Progenitor cell of endocrine pancreas (in vitro differentiated cells): ENCODE results near the gene DISP2. TPM values are rescaled to one million over a fixed set of nuclear protein-coding genes. Genes with fewer than 3 reads are reported as not detected.

Experiments used
- DNase-seq: peaks from one replicate; pipeline ENCODE4 v3.0.0; 2021; ENCODE audit warnings: low spot score; ENCODE audit not compliant: unreplicated experiment
- H3K27ac Mint-ChIP-seq: 2 replicates; pipeline ENCODE4 v1.8.0; 2021; ENCODE audit warnings: mild to moderate bottlenecking, moderate library complexity, mixed read lengths
- H3K27me3 Mint-ChIP-seq: 2 replicates; pipeline ENCODE4 v1.8.0; 2021; ENCODE audit warnings: mixed read lengths
- H3K36me3 Mint-ChIP-seq: 2 replicates; pipeline ENCODE4 v1.8.0; 2022; ENCODE audit warnings: mixed read lengths; ENCODE audit not compliant: insufficient read depth
- H3K4me1 Mint-ChIP-seq: 2 replicates; pipeline ENCODE4 v1.8.0; 2021; ENCODE audit warnings: low read depth, mixed read lengths
- H3K4me3 Mint-ChIP-seq: 2 replicates; pipeline ENCODE4 v1.8.0; 2021; ENCODE audit warnings: low read depth, mild to moderate bottlenecking, moderate library complexity, mixed read lengths
- H3K9me3 Mint-ChIP-seq: 2 replicates; pipeline ENCODE4 v1.8.0; 2021; ENCODE audit warnings: low read depth, mixed read lengths
- CTCF ChIP-seq: fragments of 200-600 bp; sonication (generic); IDR thresholded peaks from one replicate; pipeline ENCODE4 v1.5.0; 2021; ENCODE audit warnings: antibody characterized with exemption, mild to moderate bottlenecking; ENCODE audit not compliant: unreplicated experiment
- total RNA-seq: library from RNA; stranded (reverse); gene quantifications from 2 replicates; pipeline ENCODE4 v1.2.1, GENCODE V29; 2021

Gene DISP2
- total RNA-seq, 1 donor from 2014 or later, result 3.2 TPM

GRCh38 chr15:40332113-40332781 is 25.8 kb upstream of the DISP2 start:
- no peak for TF ChIP-seq CTCF
- peaks cover 1% of the 10 kb centered on the region for H3K4me1 Mint-ChIP-seq
- peaks cover 43% of the 10 kb centered on the region for H3K27me3 Mint-ChIP-seq
- no peak overlapping the region for H3K27ac Mint-ChIP-seq
- DNase-seq, result no peak
- no peaks in the 10 kb centered on the region for H3K9me3 Mint-ChIP-seq
- no peak overlapping the region for H3K4me3 Mint-ChIP-seq
- H3K36me3 Mint-ChIP-seq, result peaks cover 2% of the 10 kb centered on the region

- H3K36me3 Mint-ChIP-seq, result no peaks in the 10 kb centered on the region
- TF ChIP-seq CTCF, result no peak
- H3K27me3 Mint-ChIP-seq, result peaks cover 40% of the 10 kb centered on the region
- no peaks in the 10 kb centered on the region for H3K9me3 Mint-ChIP-seq
- DNase-seq, result no peak
- no peak overlapping the region for H3K27ac Mint-ChIP-seq
- H3K4me3 Mint-ChIP-seq, result no peak overlapping the region
- peaks cover 3% of the 10 kb centered on the region for H3K4me1 Mint-ChIP-seq
Observed at GRCh38 chr15:40333922-40334492, 24.0 kb upstream of the DISP2 start.

GRCh38 chr15:40334541-40334940 is 23.5 kb upstream of the DISP2 start:
- no peak for DNase-seq
- TF ChIP-seq CTCF, result no peak
- peaks cover 37% of the 10 kb centered on the region for H3K27me3 Mint-ChIP-seq
- H3K27ac Mint-ChIP-seq, result no peak overlapping the region
- H3K36me3 Mint-ChIP-seq, result no peaks in the 10 kb centered on the region
- no peak overlapping the region for H3K4me3 Mint-ChIP-seq
- H3K4me1 Mint-ChIP-seq, result peaks cover 3% of the 10 kb centered on the region
- H3K9me3 Mint-ChIP-seq, result no peaks in the 10 kb centered on the region

GRCh38 chr15:40334941-40335795 is 22.9 kb upstream of the DISP2 start:
- no peak for DNase-seq
- no peaks in the 10 kb centered on the region for H3K9me3 Mint-ChIP-seq
- peaks cover 34% of the 10 kb centered on the region for H3K27me3 Mint-ChIP-seq
- H3K4me3 Mint-ChIP-seq, result no peak overlapping the region
- TF ChIP-seq CTCF, result no peak
- H3K4me1 Mint-ChIP-seq, result peaks cover 3% of the 10 kb centered on the region
- no peak overlapping the region for H3K27ac Mint-ChIP-seq
- H3K36me3 Mint-ChIP-seq, result no peaks in the 10 kb centered on the region

GRCh38 chr15:40335938-40336743 is 21.9 kb upstream of the DISP2 start:
- Mint-ChIP-seq H3K27ac (no peak overlapping the region), H3K4me3 (no peak overlapping the region)

More at GRCh38 chr15:40335938-40336743, 21.9 kb upstream of the DISP2 start:
- Mint-ChIP-seq H3K27me3 (peaks cover 32% of the 10 kb centered on the region), H3K4me1 (peaks cover 3% of the 10 kb centered on the region), H3K9me3 (no peaks in the 10 kb centered on the region), H3K36me3 (no peaks in the 10 kb centered on the region)
- DNase-seq, result no peak
- TF ChIP-seq CTCF, result no peak
